SU-DHL-6 (cell line): Measurements from ENCODE around the gene RABEP1.

Source experiments
- H2AFZ ChIP-seq: fragments of 200-600 bp; sonication (generic); 2 replicates; pipeline ENCODE4 v1.6.1; 2014; ENCODE audit warnings: low read depth, mild to moderate bottlenecking, moderate library complexity, mixed read lengths, antibody characterized with exemption, low read length; ENCODE audit not compliant: severe bottlenecking
- H3F3A ChIP-seq: fragments of 200-600 bp; shearing (Covaris generic); 2 replicates; pipeline ENCODE4 v1.6.0; 2016; ENCODE audit warnings: antibody characterized with exemption, mild to moderate bottlenecking; ENCODE audit not compliant: insufficient read depth
- H3K27ac ChIP-seq: fragments of 200-600 bp; sonication (generic); 2 replicates; pipeline ENCODE4 v1.5.1; 2016; ENCODE audit warnings: low read depth, mild to moderate bottlenecking, low read length, moderate library complexity, mixed read lengths
- H3K27me3 ChIP-seq: fragments of 200-600 bp; sonication (generic), shearing (Covaris generic); 2 replicates; pipeline ENCODE4 v1.6.0; 2014; ENCODE audit warnings: mild to moderate bottlenecking, low read length
- H3K36me3 ChIP-seq: fragments of 200-600 bp; sonication (generic); 2 replicates; pipeline ENCODE4 v1.6.1; 2014; ENCODE audit warnings: mild to moderate bottlenecking, low read length, mixed read lengths
- H3K4me2 ChIP-seq: fragments of 300-600, 200-600 bp; shearing (Covaris generic), sonication (generic); 2 replicates; pipeline ENCODE4 v1.6.0; 2014; ENCODE audit warnings: low read length, low read depth, mild to moderate bottlenecking; ENCODE audit not compliant: poor library complexity, severe bottlenecking
- H3K4me3 ChIP-seq: fragments of 200-600 bp; sonication (generic); 2 replicates; pipeline ENCODE4 v1.5.1; 2014; ENCODE audit warnings: antibody characterized with exemption, low read length, mild to moderate bottlenecking, mixed read lengths; ENCODE audit not compliant: insufficient read depth, poor library complexity, severe bottlenecking
- H3K79me2 ChIP-seq: fragments of 200-600 bp; sonication (generic); 2 replicates; pipeline ENCODE4 v1.6.1; 2014; ENCODE audit warnings: mild to moderate bottlenecking, low read length, moderate library complexity; ENCODE audit not compliant: insufficient read depth
- H3K9ac ChIP-seq: fragments of 200-600 bp; sonication (generic); 2 replicates; pipeline ENCODE4 v1.7.0; 2014; ENCODE audit warnings: mild to moderate bottlenecking, low read length
- H3K9me2 ChIP-seq: fragments of 200-600 bp; sonication (generic); replicated peaks from 2 replicates; pipeline ENCODE4 v1.6.1; 2014; ENCODE audit warnings: low read length; ENCODE audit not compliant: insufficient read depth
- H3K9me3 ChIP-seq: fragments of 200-600 bp; sonication (generic); 2 replicates; pipeline ENCODE4 v1.6.1; 2014; ENCODE audit warnings: low read length, mixed read lengths; ENCODE audit not compliant: insufficient read depth
- H4K20me1 ChIP-seq: fragments of 200-600 bp; sonication (generic); 2 replicates; pipeline ENCODE4 v1.6.1; 2014; ENCODE audit warnings: low read depth, mild to moderate bottlenecking, antibody characterized with exemption, low read length, moderate library complexity, mixed read lengths
- CTCF ChIP-seq: fragments of 200-600 bp; sonication (generic); IDR thresholded peaks from one replicate; pipeline ENCODE4 v1.5.1; 2017; ENCODE audit warnings: antibody characterized with exemption, mild to moderate bottlenecking, low read length, moderate library complexity; ENCODE audit not compliant: insufficient read depth, poor library complexity, severe bottlenecking
- EZH2phosphoT487 ChIP-seq: fragments of 200-600 bp; sonication (generic), shearing (Covaris generic); conservative IDR thresholded peaks from 2 replicates; pipeline ENCODE4 v1.6.1; 2018; ENCODE audit warnings: mild to moderate bottlenecking, antibody characterized with exemption, low read length, moderate library complexity, mixed read lengths

Gene RABEP1

GRCh38 chr17:5354886-5355415 is 72.9 kb downstream of the RABEP1 start:
- Histone ChIP-seq H3K4me2 (no peak overlapping the region), H3K9me3 (no peaks in the 10 kb centered on the region), H3K9me2 (no peaks in the 10 kb centered on the region), H3F3A (no peaks in the 10 kb centered on the region), H3K4me3 (no peak overlapping the region), H4K20me1 (no peaks in the 10 kb centered on the region), H3K9ac (no peak overlapping the region), H3K79me2 (no peaks in the 10 kb centered on the region), H2AFZ (no peak overlapping the region), H3K27ac (no peak overlapping the region), H3K27me3 (no peaks in the 10 kb centered on the region), H3K36me3 (peaks cover 23% of the 10 kb centered on the region; the same call in 1 of the 2 replicates)
- no peak for TF ChIP-seq CTCF
- TF ChIP-seq EZH2phosphoT487: no peak

- Histone ChIP-seq H3K9me2 (no peaks in the 10 kb centered on the region), H3K79me2 (no peaks in the 10 kb centered on the region), H3K27me3 (no peaks in the 10 kb centered on the region), H3K27ac (no peak overlapping the region), H3K9me3 (no peaks in the 10 kb centered on the region), H4K20me1 (no peaks in the 10 kb centered on the region), H3K4me3 (no peak overlapping the region), H3K4me2 (no peak overlapping the region), H3K9ac (no peak overlapping the region), H3K36me3 (peaks cover 22% of the 10 kb centered on the region; the same call in 1 of the 2 replicates), H3F3A (no peaks in the 10 kb centered on the region), H2AFZ (no peak overlapping the region)
- TF ChIP-seq EZH2phosphoT487 (no peak), CTCF (no peak)
Observed at GRCh38 chr17:5355421-5356129, 73.5 kb downstream of the RABEP1 start.

- Histone ChIP-seq H4K20me1 (no peaks in the 10 kb centered on the region), H3K9ac (no peak overlapping the region), H2AFZ (no peak overlapping the region), H3K27me3 (no peaks in the 10 kb centered on the region), H3F3A (peaks cover 4% of the 10 kb centered on the region; the same call in 1 of the 2 replicates), H3K27ac (no peak overlapping the region), H3K4me3 (no peak overlapping the region), H3K36me3 (peaks cover 19% of the 10 kb centered on the region; the same call in 1 of the 2 replicates), H3K4me2 (no peak overlapping the region), H3K9me2 (no peaks in the 10 kb centered on the region), H3K9me3 (no peaks in the 10 kb centered on the region), H3K79me2 (no peaks in the 10 kb centered on the region)
- TF ChIP-seq EZH2phosphoT487 (no peak), CTCF (no peak)
Observed at GRCh38 chr17:5361426-5361825, 79.3 kb downstream of the RABEP1 start.
